Heart left ventricle (tissue), 16 donors: ENCODE measurements around the gene SGIP1. TPM values are rescaled to one million over a fixed set of nuclear protein-coding genes. Genes with fewer than 3 reads are reported as not detected.

Experiments
- ATAC-seq, 4 donors: fragments of 200-7000 bp; cut with Tn5 transposase; one replicate each; pipeline ENCODE4 v1.9.1; 2020 to 2022; ENCODE audit warnings: moderate library complexity in 4 of 4, mild to moderate bottlenecking in 3 of 4, moderate number of reproducible peaks in 1 of 4
- DNase-seq, 5 donors: peaks; one replicate each; pipeline ENCODE4 v3.0.0-alpha.2; 2020
- H3K27ac ChIP-seq, 12 donors: fragments of 200-600 bp; sonication (generic) in 4 of 12; one replicate each; pipeline versions ENCODE4 v1.5.0 to v1.8.0; 2016 to 2022; ENCODE audit warnings: mild to moderate bottlenecking in 2 of 12
- H3K27me3 ChIP-seq, 9 donors: fragments of 200-600 bp; sonication (generic) in 2 of 9; one replicate each; pipeline versions ENCODE4 v1.5.1 to v1.8.0; 2016 to 2022; ENCODE audit warnings: mild to moderate bottlenecking in 3 of 9
- H3K36me3 ChIP-seq, 9 donors: fragments of 200-600 bp; sonication (generic) in 2 of 9; one replicate each; pipeline versions ENCODE4 v1.5.0 to v1.8.0; 2018 to 2022; ENCODE audit warnings: mild to moderate bottlenecking in 2 of 9
- H3K4me1 ChIP-seq, 12 donors: fragments of 200-600 bp; sonication (generic) in 4 of 12; one replicate each; pipeline versions ENCODE4 v1.5.0 to v1.8.0; 2016 to 2022; ENCODE audit warnings: mild to moderate bottlenecking in 3 of 12
- H3K4me3 ChIP-seq, 12 donors: fragments of 200-600 bp; sonication (generic) in 4 of 12; one replicate each; pipeline versions ENCODE4 v1.5.0 to v1.8.0; 2017 to 2022; ENCODE audit warnings: mild to moderate bottlenecking in 9 of 12, moderate library complexity in 4 of 12
- H3K9me3 ChIP-seq, 12 donors: fragments of 200-600 bp; sonication (generic) in 4 of 12; one replicate each; pipeline versions ENCODE4 v1.5.0 to v1.8.0; 2016 to 2022; ENCODE audit warnings: mild to moderate bottlenecking in 1 of 12
- POLR2A ChIP-seq, 2 donors: fragments of 450-650 bp; IDR thresholded peaks; one replicate each; pipeline ENCODE4 v1.6.1; 2017; ENCODE audit warnings: antibody characterized with exemption in 2 of 2, mild to moderate bottlenecking in 2 of 2, moderate library complexity in 2 of 2
- WGBS, 4 donors: extraction: QIAGEN DNeasy Blood & Tissue Kit in 2 of 4; methylation state at CpG; one replicate each; pipeline versions ENCODE4 v1.1.5 to v1.1.7; 2013 to 2018; 5-methylcytosine and 5-hydroxymethylcytosine counted together
- intact Hi-C, 10 donors: fragments of 100-400 bp; cut with DNase I; formaldehyde crosslinking; loops; one replicate each; pipeline versions ENCODE4 v1.11.1 to v1.14.2; 2022
- polyA plus RNA-seq, 2 donors: library from polyadenylated mRNA; stranded (reverse); fragments of 200-250 nt; gene quantifications; one replicate each; pipeline ENCODE4 v1.2.3, GENCODE V29; 2013
- total RNA-seq, 9 donors: library from RNA; depleted of rRNA in 2 of 9; stranded (reverse); fragments of >200 nt in 2 of 9; fragmentation: NEBNext Ultra II Directional in 3 of 9; extraction: Animal tissue kit (Norgen Biotek cat#: 25700) in 3 of 9; gene quantifications; one replicate each; pipeline versions ENCODE4 v1.1.0 to v1.2.4, GENCODE V29; 2016 to 2023
- TF ChIP-seq, protein P1 (sequence below), 12 donors: fragments of 200-600 bp; sonication (generic) in 4 of 12; IDR thresholded peaks; one replicate each; pipeline versions ENCODE4 v1.5.0 to v1.8.0; 2018 to 2022; ENCODE audit warnings: antibody characterized with exemption in 12 of 12, mild to moderate bottlenecking in 5 of 12
- donor health status: ischemic (EF 13 %, LVEDD 7.1; RV severe dilation, severe dysfunction).
- donor health status: healthy with polysubstance abuse.
- donor health status: DM: no; HTN: yes; CAD: no.
- donor health status: DM: no; HTN: no; CAD: no.
- donor health status: ischemic (EF 25% LVEDD 6.9; RV normal size, moderate dysfunction).
- donor health status: ischemic (EF 25% LVEDD 5.7; RV mildly dilated, moderate dysfunction).
- donor health status: healthy.
- donor health status: DM: yes; HTN: yes; CAD: no.
- donor health status: ischemic (EF 35%, LVEDD 5.7; RV mildly dilated, moderate dysfunction).
- donor health status: nonischemic (EF 11% LVEDD 7.7; RV severe dilation, severe dysfunction).
- donor health status: DM: yes; HTN: yes; CAD: no.
- donor health status: PGD.
- donor health status: ischemic (EF 29% LVEDD 5.4; RV normal size, mild dysfunction).
- donor health status: nonischemic (EF 23%, LVEDD 6.1; RV moderate dilation, normal function).

Gene SGIP1
- total and polyA plus RNA-seq, 11 donors, result 2.1 to 17.3 (median 5.0) TPM

DNA sequence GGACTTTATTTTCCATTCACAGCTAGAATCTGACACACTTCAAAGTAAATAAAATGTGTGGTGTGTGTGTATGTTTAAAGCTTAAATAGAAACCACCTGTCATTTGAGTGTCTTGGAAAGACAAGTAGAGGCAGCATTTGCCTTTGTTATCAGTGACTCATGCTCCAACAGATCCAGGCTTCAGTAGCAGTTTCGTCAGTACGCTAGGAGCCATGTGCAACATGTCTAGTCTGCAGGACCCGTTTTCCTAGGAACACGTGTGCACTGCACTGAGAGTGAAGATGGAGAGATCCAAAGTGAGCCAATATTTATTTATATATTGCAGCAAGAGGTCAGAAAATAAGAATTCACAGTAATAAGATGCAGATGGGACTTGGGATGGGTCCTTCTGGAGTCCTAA lies 41.8 kb downstream of the SGIP1 start:
- Histone ChIP-seq H3K27me3 (no peaks in the 10 kb centered on the region), H3K36me3 (no peaks in the 10 kb centered on the region), H3K9me3 (no peaks in the 10 kb centered on the region), H3K4me3 (no peak overlapping the region), H3K27ac (peak overlapping the region in 1 of 12 donors; percentile 18), H3K4me1 (peaks cover 0 to 25% (median 11%) of the 10 kb centered on the region in 12 donors)
- DNase-seq, result peak in 3 of 5 donors; percentile 18 to 36 (median 30)
- intact Hi-C loops, result no loop called here
- peak; percentile 70 to 97 (median 88) for ATAC-seq
- WGBS, 4 donors, result 40 to 55% (median 48%) methylated on average over 4 of the region's 4 CpGs
- no peak for TF ChIP-seq POLR2A (IDR thresholded peaks at IDR 0.05)
- TF ChIP-seq, protein P1, sequence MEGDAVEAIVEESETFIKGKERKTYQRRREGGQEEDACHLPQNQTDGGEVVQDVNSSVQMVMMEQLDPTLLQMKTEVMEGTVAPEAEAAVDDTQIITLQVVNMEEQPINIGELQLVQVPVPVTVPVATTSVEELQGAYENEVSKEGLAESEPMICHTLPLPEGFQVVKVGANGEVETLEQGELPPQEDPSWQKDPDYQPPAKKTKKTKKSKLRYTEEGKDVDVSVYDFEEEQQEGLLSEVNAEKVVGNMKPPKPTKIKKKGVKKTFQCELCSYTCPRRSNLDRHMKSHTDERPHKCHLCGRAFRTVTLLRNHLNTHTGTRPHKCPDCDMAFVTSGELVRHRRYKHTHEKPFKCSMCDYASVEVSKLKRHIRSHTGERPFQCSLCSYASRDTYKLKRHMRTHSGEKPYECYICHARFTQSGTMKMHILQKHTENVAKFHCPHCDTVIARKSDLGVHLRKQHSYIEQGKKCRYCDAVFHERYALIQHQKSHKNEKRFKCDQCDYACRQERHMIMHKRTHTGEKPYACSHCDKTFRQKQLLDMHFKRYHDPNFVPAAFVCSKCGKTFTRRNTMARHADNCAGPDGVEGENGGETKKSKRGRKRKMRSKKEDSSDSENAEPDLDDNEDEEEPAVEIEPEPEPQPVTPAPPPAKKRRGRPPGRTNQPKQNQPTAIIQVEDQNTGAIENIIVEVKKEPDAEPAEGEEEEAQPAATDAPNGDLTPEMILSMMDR (IDR thresholded peaks at IDR 0.05), result no peak

DNA sequence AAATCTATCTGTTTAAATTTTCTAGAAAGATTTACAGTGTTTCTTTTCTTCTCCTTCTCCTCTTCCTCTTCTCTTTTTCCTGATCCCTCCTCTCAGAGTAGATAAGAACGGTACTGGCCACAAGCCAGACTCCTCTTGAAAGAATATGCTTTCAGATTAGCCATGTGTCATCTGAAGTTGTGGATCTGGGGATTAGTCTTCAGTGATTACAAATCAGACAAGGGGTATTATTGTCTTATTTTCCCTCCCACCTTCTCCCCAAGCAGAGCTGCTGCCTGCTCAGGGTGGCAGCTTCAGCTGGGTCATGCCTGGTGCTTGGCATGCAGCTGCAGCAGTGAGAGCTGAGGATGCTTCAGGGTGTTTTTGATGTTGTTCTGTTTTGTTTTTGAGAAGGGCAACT lies 42.7 kb downstream of the SGIP1 start:
- Histone ChIP-seq H3K4me3 (no peak overlapping the region), H3K36me3 (no peaks in the 10 kb centered on the region), H3K27me3 (no peaks in the 10 kb centered on the region), H3K27ac (peak overlapping the region in 2 of 12 donors; percentile 1 to 18), H3K9me3 (no peaks in the 10 kb centered on the region), H3K4me1 (peaks cover 0 to 25% (median 11%) of the 10 kb centered on the region in 12 donors)
- intact Hi-C loops, result no loop called here
- ATAC-seq (peak in 3 of 4 donors; percentile 31 to 45 (median 34)), DNase-seq (peak in 2 of 5 donors; percentile 25 to 32)
- TF ChIP-seq, protein P1 (IDR thresholded peaks at IDR 0.05), result no peak
- TF ChIP-seq POLR2A (IDR thresholded peaks at IDR 0.05), result no peak
- WGBS, 4 donors, result 4 to 13% (median 9%) methylated on average over 1 of the region's 1 CpG

DNA sequence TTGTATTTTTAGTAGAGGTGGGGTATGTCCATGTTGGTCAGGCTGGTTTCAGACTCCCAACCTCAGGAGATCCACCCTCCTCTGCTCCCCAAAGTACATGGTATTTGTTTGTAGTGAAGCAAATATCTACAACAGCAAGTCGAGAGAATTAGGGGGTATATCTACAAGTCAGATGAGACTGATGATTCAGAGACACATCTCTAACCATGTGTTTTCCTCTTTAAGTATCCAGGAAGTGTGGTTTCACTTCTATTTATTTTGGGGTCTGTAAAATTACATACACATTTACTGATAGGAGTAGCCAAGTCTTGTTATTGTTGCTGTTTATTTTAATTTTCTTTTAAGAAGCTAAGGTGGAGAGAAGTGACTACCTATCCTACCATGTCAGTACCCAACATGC lies 44.9 kb downstream of the SGIP1 start:
- 0 to 55% (median 14%) methylated on average over 1 of the region's 1 CpG for WGBS, 4 donors
- intact Hi-C loops, result no loop called here
- no peaks in the 10 kb centered on the region for H3K9me3 ChIP-seq

DNA sequence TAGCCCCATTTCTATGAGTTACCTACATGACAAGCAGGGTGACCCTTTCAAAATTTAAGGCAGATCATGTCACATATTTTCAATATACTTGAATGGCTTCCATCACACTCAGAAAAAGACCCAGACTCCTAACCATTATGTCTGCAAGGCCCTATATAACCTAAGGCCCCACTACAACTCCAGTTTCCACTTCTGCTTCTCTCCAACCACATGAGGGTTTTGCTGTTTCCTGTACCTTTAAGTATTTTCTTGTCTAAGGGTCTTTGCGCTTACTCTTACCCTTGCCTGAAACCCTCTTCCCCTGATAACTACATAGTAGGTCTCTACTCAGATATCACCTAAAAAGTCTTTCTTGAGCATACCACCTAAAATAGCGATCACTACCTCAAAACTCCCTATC lies 46.1 kb downstream of the SGIP1 start:
- no peak overlapping the region for H3K4me3 ChIP-seq
- H3K27me3 ChIP-seq, result no peaks in the 10 kb centered on the region
- H3K4me1 ChIP-seq, result peaks cover 0 to 31% (median 11%) of the 10 kb centered on the region in 12 donors
- no peak for ATAC-seq
- no peaks in the 10 kb centered on the region for H3K9me3 ChIP-seq
- TF ChIP-seq, protein P1 (IDR thresholded peaks at IDR 0.05), result no peak
- no peak for TF ChIP-seq POLR2A (IDR thresholded peaks at IDR 0.05)
- no peaks in the 10 kb centered on the region for H3K36me3 ChIP-seq
- intact Hi-C loops, result no loop called here
- 71 to 96% (median 83%) methylated on average over 2 of the region's 2 CpGs for WGBS, 4 donors
- H3K27ac ChIP-seq, result no peak overlapping the region
- DNase-seq, result no peak

More for the DNA sequence above, 44.9 kb downstream of the SGIP1 start:
- H3K27me3 ChIP-seq, result no peaks in the 10 kb centered on the region
- TF ChIP-seq, protein P1 (IDR thresholded peaks at IDR 0.05), result no peak
- TF ChIP-seq POLR2A (IDR thresholded peaks at IDR 0.05), result no peak
- H3K4me3 ChIP-seq, result no peak overlapping the region
- H3K4me1 ChIP-seq, result peaks cover 0 to 25% (median 11%) of the 10 kb centered on the region in 12 donors
- no peak overlapping the region for H3K27ac ChIP-seq
- no peaks in the 10 kb centered on the region for H3K36me3 ChIP-seq
- no peak for ATAC-seq
- DNase-seq, result no peak
